GM18858 (cell line): ENCODE measurements around the gene SLC30A9.

Source experiments
- ATAC-seq: cut with Tn5 transposase; IDR thresholded peaks from one replicate; pipeline ENCODE4 v1.9.1; 2021; ENCODE audit not compliant: unreplicated experiment

Gene SLC30A9

GRCh38 chr4:41998019-41998418 is 7.7 kb downstream of the SLC30A9 start:
- no peak for ATAC-seq

GRCh38 chr4:41999321-41999720 is 9.0 kb downstream of the SLC30A9 start:
- ATAC-seq = no peak

- ATAC-seq = no peak
Observed at GRCh38 chr4:42008011-42008786, 17.9 kb downstream of the SLC30A9 start.

- no peak for ATAC-seq
Observed at GRCh38 chr4:42015438-42015837, 25.1 kb downstream of the SLC30A9 start.

- no peak for ATAC-seq
Observed at GRCh38 chr4:42018451-42018850, 28.1 kb downstream of the SLC30A9 start.

GRCh38 chr4:42048394-42048793 is 58.1 kb downstream of the SLC30A9 start:
- ATAC-seq = no peak

GRCh38 chr4:42050516-42051249 is 60.4 kb downstream of the SLC30A9 start:
- no peak for ATAC-seq

- no peak for ATAC-seq
Observed at GRCh38 chr4:42066402-42066801, 76.1 kb downstream of the SLC30A9 start.

- ATAC-seq = no peak
Observed at GRCh38 chr4:42067264-42067663, 76.9 kb downstream of the SLC30A9 start.

GRCh38 chr4:42070463-42070862 is 80.1 kb downstream of the SLC30A9 start:
- no peak for ATAC-seq

GRCh38 chr4:42074294-42074693 is 84.0 kb downstream of the SLC30A9 start:
- ATAC-seq = no peak

- ATAC-seq = peak; percentile 91
Observed at GRCh38 chr4:42078184-42078801, 88.0 kb downstream of the SLC30A9 start.

- ATAC-seq = peak; percentile 33
Observed at GRCh38 chr4:42080306-42080705, 90.0 kb downstream of the SLC30A9 start.

GRCh38 chr4:42083816-42084215 is 93.5 kb downstream of the SLC30A9 start:
- ATAC-seq = no peak

GRCh38 chr4:42088386-42088785 is 98.1 kb downstream of the SLC30A9 start:
- ATAC-seq = no peak

- no peak for ATAC-seq
Observed at GRCh38 chr4:42101446-42101975, 111.2 kb downstream of the SLC30A9 start.

GRCh38 chr4:42104521-42104920 is 114.2 kb downstream of the SLC30A9 start:
- ATAC-seq = no peak

- ATAC-seq = no peak
Observed at GRCh38 chr4:42112846-42113245, 122.5 kb downstream of the SLC30A9 start.

GRCh38 chr4:42119886-42120285 is 129.6 kb downstream of the SLC30A9 start:
- no peak for ATAC-seq

GRCh38 chr4:42122237-42122636 is 131.9 kb downstream of the SLC30A9 start:
- no peak for ATAC-seq

GRCh38 chr4:42123071-42123644 is 132.8 kb downstream of the SLC30A9 start:
- ATAC-seq = no peak
